Colonic mucosa (tissue), 4 donors: Measurements from ENCODE around the gene EPB41L1. TPM values are rescaled to one million over a fixed set of nuclear protein-coding genes. Genes with fewer than 3 reads are reported as not detected.

Source experiments
- DNase-seq: peaks from one replicate; pipeline ENCODE4 v3.0.0-alpha.2; 2020
- H3K27ac ChIP-seq: fragments of 200-600 bp; one replicate; pipeline ENCODE4 v1.8.0; 2021
- H3K27me3 ChIP-seq: fragments of 200-600 bp; one replicate; pipeline ENCODE4 v1.8.0; 2021
- H3K36me3 ChIP-seq: fragments of 200-600 bp; one replicate; pipeline ENCODE4 v1.8.0; 2021
- H3K4me1 ChIP-seq: fragments of 200-600 bp; one replicate; pipeline ENCODE4 v1.8.0; 2021; ENCODE audit warnings: mild to moderate bottlenecking
- H3K4me3 ChIP-seq: fragments of 200-600 bp; one replicate; pipeline ENCODE4 v1.8.0; 2021
- H3K9ac ChIP-seq, 2 donors: one replicate each; pipeline ENCODE4 v1.7.0; 2013; ENCODE audit warnings: control low read depth in 2 of 2, low read depth in 2 of 2, low read length in 2 of 2
- H3K9me3 ChIP-seq: fragments of 200-600 bp; one replicate; pipeline ENCODE4 v1.8.0; 2021
- CTCF ChIP-seq: fragments of 200-600 bp; IDR thresholded peaks from one replicate; pipeline ENCODE4 v1.8.0; 2022; ENCODE audit warnings: antibody characterized with exemption, mild to moderate bottlenecking
- intact Hi-C: fragments of 100-400 bp; cut with DNase I; formaldehyde crosslinking; loops from one replicate; pipeline ENCODE4 v1.14.1; 2022
- total RNA-seq, 2 donors: library from RNA; stranded (reverse); fragmentation: NEBNext Ultra II Directional in 1 of 2; extraction: Animal tissue kit (Norgen Biotek cat#: 25700) in 1 of 2; gene quantifications; one replicate each; pipeline ENCODE4 v1.2.1, GENCODE V29; 2021
- donor health status: healthy.
- donor health status: DM: no; HTN: no; CAD: no.
- donor health status: DM: no; HTN: no; CAD: no.

Gene EPB41L1
- total RNA-seq, 2 donors from 2014 or later: 40.3 to 59.2 TPM

GRCh38 chr20:36219671-36220220 lies 65.2 kb downstream of the EPB41L1 start:
- no peaks in the 10 kb centered on the region for H3K27me3 ChIP-seq
- H3K9me3 ChIP-seq: no peaks in the 10 kb centered on the region
- no peaks in the 10 kb centered on the region for H3K36me3 ChIP-seq
- no peak for TF ChIP-seq CTCF
- intact Hi-C loops: no loop called here
- no peak overlapping the region for H3K9ac ChIP-seq
- no peak for DNase-seq
- no peak overlapping the region for H3K4me3 ChIP-seq
- H3K27ac ChIP-seq: no peak overlapping the region
- H3K4me1 ChIP-seq: no peaks in the 10 kb centered on the region

GRCh38 chr20:36225666-36226065 lies 71.1 kb downstream of the EPB41L1 start:
- no peak for DNase-seq
- no peaks in the 10 kb centered on the region for H3K36me3 ChIP-seq

GRCh38 chr20:36228770-36229169 lies 74.2 kb downstream of the EPB41L1 start:
- TF ChIP-seq CTCF: no peak
- intact Hi-C loops: no loop called here
- H3K27me3 ChIP-seq: no peaks in the 10 kb centered on the region
- no peaks in the 10 kb centered on the region for H3K9me3 ChIP-seq
- H3K9ac ChIP-seq: no peak overlapping the region
- DNase-seq: no peak
- H3K4me1 ChIP-seq: no peaks in the 10 kb centered on the region
- no peak overlapping the region for H3K27ac ChIP-seq
- no peaks in the 10 kb centered on the region for H3K36me3 ChIP-seq
- no peak overlapping the region for H3K4me3 ChIP-seq

More at GRCh38 chr20:36225666-36226065, 71.1 kb downstream of the EPB41L1 start:
- intact Hi-C loops: no loop called here
- H3K4me3 ChIP-seq: no peak overlapping the region
- no peak overlapping the region for H3K9ac ChIP-seq
- H3K27ac ChIP-seq: no peak overlapping the region
- H3K4me1 ChIP-seq: no peaks in the 10 kb centered on the region
- TF ChIP-seq CTCF: no peak
- H3K9me3 ChIP-seq: no peaks in the 10 kb centered on the region
- H3K27me3 ChIP-seq: no peaks in the 10 kb centered on the region

GRCh38 chr20:36230019-36230418 lies 75.5 kb downstream of the EPB41L1 start:
- no peak overlapping the region for H3K27ac ChIP-seq
- intact Hi-C loops: no loop called here
- no peak overlapping the region for H3K9ac ChIP-seq
- H3K36me3 ChIP-seq: no peaks in the 10 kb centered on the region
- H3K4me1 ChIP-seq: no peaks in the 10 kb centered on the region
- no peaks in the 10 kb centered on the region for H3K27me3 ChIP-seq
- no peak for DNase-seq
- no peaks in the 10 kb centered on the region for H3K9me3 ChIP-seq
- no peak overlapping the region for H3K4me3 ChIP-seq
- TF ChIP-seq CTCF: no peak

- Histone ChIP-seq H3K36me3 (no peaks in the 10 kb centered on the region), H3K9me3 (no peaks in the 10 kb centered on the region), H3K4me1 (no peaks in the 10 kb centered on the region), H3K9ac (no peak overlapping the region), H3K27me3 (no peaks in the 10 kb centered on the region), H3K27ac (no peak overlapping the region), H3K4me3 (no peak overlapping the region)
- intact Hi-C loops: no loop called here
- TF ChIP-seq CTCF: no peak
- DNase-seq: no peak
Observed at GRCh38 chr20:36231331-36231730, 76.8 kb downstream of the EPB41L1 start.
